GM23338 (cell line): ENCODE data around the gene PKD2L1. TPM values are rescaled to one million over a fixed set of nuclear protein-coding genes. Genes with fewer than 3 reads are reported as not detected.

ENCODE experiments used
- ATAC-seq: fragments of 200-7000 bp; cut with Tn5 transposase; 3 replicates; pipeline ENCODE4 v1.9.1; 2020
- DNase-seq: peaks from one replicate; pipeline ENCODE4 v3.0.0-alpha.2; 2015; ENCODE audit warnings: low spot score
- H2AFZ ChIP-seq: fragments of 200-600 bp; sonication (generic); 2 replicates; pipeline ENCODE4 v1.8.0; 2016; ENCODE audit warnings: antibody characterized with exemption, mild to moderate bottlenecking, moderate library complexity
- H3F3A ChIP-seq: fragments of 200-600 bp; sonication (generic); replicated peaks from 2 replicates; pipeline ENCODE4 v1.8.0; 2017; ENCODE audit warnings: antibody characterized with exemption, mixed run types, low read depth
- H3K27ac ChIP-seq: fragments of 200-600 bp; sonication (generic); 2 replicates; pipeline ENCODE4 v1.6.1; 2016; ENCODE audit warnings: low read depth
- H3K27me3 ChIP-seq: fragments of 200-600 bp; sonication (generic); 2 replicates; pipeline ENCODE4 v1.8.0; 2016; ENCODE audit warnings: mild to moderate bottlenecking, mixed run types, moderate library complexity; ENCODE audit not compliant: insufficient read depth
- H3K36me3 ChIP-seq: fragments of 200-600 bp; sonication (generic); 2 replicates; pipeline ENCODE4 v1.8.0; 2016; ENCODE audit warnings: mild to moderate bottlenecking; ENCODE audit not compliant: insufficient read depth
- H3K4me1 ChIP-seq: fragments of 200-600 bp; sonication (generic); 2 replicates; pipeline ENCODE4 v1.8.0; 2016; ENCODE audit warnings: mild to moderate bottlenecking, moderate library complexity; ENCODE audit not compliant: insufficient read depth
- H3K4me2 ChIP-seq: fragments of 200-600 bp; sonication (generic); 2 replicates; pipeline ENCODE4 v1.7.1; 2017; ENCODE audit warnings: mixed run types
- H3K4me3 ChIP-seq: fragments of 200-600 bp; sonication (generic); 2 replicates; pipeline ENCODE4 v1.6.1; 2016; ENCODE audit warnings: mixed run types
- H3K79me2 ChIP-seq: fragments of 200-600 bp; sonication (generic); replicated peaks from 2 replicates; pipeline ENCODE4 v1.8.0; 2017; ENCODE audit warnings: mild to moderate bottlenecking; ENCODE audit not compliant: insufficient read depth
- H3K9me2 ChIP-seq: fragments of 200-600 bp; sonication (generic); 2 replicates; pipeline ENCODE4 v1.8.0; 2017; ENCODE audit not compliant: insufficient read depth
- H4K20me1 ChIP-seq: fragments of 200-600 bp; sonication (generic); replicated peaks from 2 replicates; pipeline ENCODE4 v1.8.0; 2017; ENCODE audit warnings: mild to moderate bottlenecking; ENCODE audit not compliant: insufficient read depth
- H3K27ac Mint-ChIP-seq: 2 replicates; pipeline ENCODE4 v1.8.0; 2020; ENCODE audit warnings: inconsistent platforms, mild to moderate bottlenecking, moderate library complexity, mixed read lengths
- H3K27me3 Mint-ChIP-seq: 3 replicates; pipeline ENCODE4 v1.8.0; 2022; ENCODE audit warnings: low read depth, mild to moderate bottlenecking, moderate library complexity, mixed read lengths, inconsistent platforms; ENCODE audit not compliant: insufficient read depth, poor library complexity
- H3K36me3 Mint-ChIP-seq: 3 replicates; pipeline ENCODE4 v1.8.0; 2021; ENCODE audit warnings: low read depth, mild to moderate bottlenecking, inconsistent platforms, moderate library complexity, mixed read lengths
- H3K4me1 Mint-ChIP-seq: 3 replicates; pipeline ENCODE4 v1.8.0; 2020; ENCODE audit warnings: mild to moderate bottlenecking, inconsistent platforms, mixed read lengths
- H3K4me3 Mint-ChIP-seq: 3 replicates; pipeline ENCODE4 v1.8.0; 2021; ENCODE audit warnings: moderate library complexity, mild to moderate bottlenecking, inconsistent platforms, mixed read lengths
- H3K9me3 Mint-ChIP-seq: 3 replicates; pipeline ENCODE4 v1.8.0; 2020; ENCODE audit warnings: moderate library complexity, mild to moderate bottlenecking, inconsistent platforms, mixed read lengths
- CREB1 ChIP-seq: fragments of 250-450 bp; sonication (Bioruptor Pico); IDR thresholded peaks from 2 replicates; pipeline ENCODE4 v1.5.0; 2020; ENCODE audit warnings: low read depth, mild to moderate bottlenecking, moderate library complexity
- EZH2 ChIP-seq: fragments of 200-600 bp; sonication (generic); IDR thresholded peaks from one replicate; pipeline ENCODE4 v1.8.0; 2017; ENCODE audit warnings: antibody characterized with exemption, mild to moderate bottlenecking, low read depth; ENCODE audit not compliant: unreplicated experiment
- JUNB ChIP-seq: IDR thresholded peaks from one replicate; pipeline ENCODE4 v1.6.1; 2016; ENCODE audit warnings: antibody characterized with exemption; ENCODE audit not compliant: unreplicated experiment
- NANOG ChIP-seq: IDR thresholded peaks from 2 replicates; pipeline ENCODE4 v1.6.1; 2016; ENCODE audit warnings: antibody characterized with exemption, borderline replicate concordance
- STAT1 ChIP-seq: IDR thresholded peaks from one replicate; pipeline ENCODE4 v1.6.1; 2016; ENCODE audit warnings: antibody characterized with exemption; ENCODE audit not compliant: unreplicated experiment
- polyA plus RNA-seq: library from polyadenylated mRNA; unstranded; fragments of >200 nt; fragmentation: Nextera tagmentation; extraction: Ambion mirVana; gene quantifications from 2 replicates; pipeline ENCODE4 v1.2.1, GENCODE V29; 2016
- total RNA-seq: library from RNA; depleted of rRNA; stranded (reverse); fragments of >200 nt; shearing (Covaris generic); gene quantifications from 2 replicates; pipeline ENCODE4 v1.2.3, GENCODE V29; 2014
- TF ChIP-seq, protein P1 (sequence below): fragments of 250-450 bp; sonication (Bioruptor Pico); IDR thresholded peaks from 2 replicates; pipeline ENCODE4 v1.5.0; 2020; ENCODE audit warnings: mild to moderate bottlenecking, moderate library complexity
- TF ChIP-seq, protein P2 (sequence below): IDR thresholded peaks from one replicate; pipeline ENCODE4 v1.6.1; 2018; ENCODE audit warnings: antibody characterized with exemption; ENCODE audit not compliant: unreplicated experiment
- TF ChIP-seq, protein P3 (sequence below), 2 experiments: fragments of 200-600 bp in 1 of 2; sonication (generic) in 1 of 2; conservative IDR thresholded peaks; 2 replicates each; pipeline versions ENCODE4 v1.5.1 to v1.6.1; 2016 to 2017; ENCODE audit warnings: antibody characterized with exemption in 2 of 2, low read depth in 2 of 2, mild to moderate bottlenecking in 2 of 2, moderate library complexity in 1 of 2

The PKD2L1 gene
- total and polyA plus RNA-seq, 2 experiments from 2014 or later: not detected

DNA sequence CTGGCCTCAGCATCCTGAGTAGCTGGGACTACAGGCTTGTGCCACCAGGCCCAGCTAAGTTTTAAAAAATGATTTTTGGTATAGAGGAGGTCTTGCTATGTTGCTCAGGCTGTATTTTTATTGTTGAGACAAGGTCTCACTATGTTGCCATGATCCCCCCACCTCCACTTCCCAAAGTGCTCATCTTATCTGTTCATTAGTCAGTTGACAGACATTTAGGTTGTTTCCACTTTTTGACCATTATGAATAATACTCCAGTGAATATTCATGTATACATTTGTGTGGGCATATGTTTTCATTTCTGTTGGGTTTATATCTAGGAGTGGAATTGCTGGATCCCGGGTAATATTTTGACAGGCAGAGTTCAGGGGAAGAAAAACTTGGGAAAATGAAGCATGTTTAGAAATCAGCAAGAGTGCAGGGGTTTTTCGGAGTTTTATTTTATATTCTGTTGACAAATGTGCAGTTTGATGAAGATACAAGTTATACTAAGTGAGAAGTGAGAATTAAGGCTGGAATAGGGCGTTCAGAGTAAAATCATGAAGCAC lies 14.3 kb upstream of the PKD2L1 start:
- H3K4me1 Mint-ChIP-seq: peaks cover 50% of the 10 kb centered on the region

DNA sequence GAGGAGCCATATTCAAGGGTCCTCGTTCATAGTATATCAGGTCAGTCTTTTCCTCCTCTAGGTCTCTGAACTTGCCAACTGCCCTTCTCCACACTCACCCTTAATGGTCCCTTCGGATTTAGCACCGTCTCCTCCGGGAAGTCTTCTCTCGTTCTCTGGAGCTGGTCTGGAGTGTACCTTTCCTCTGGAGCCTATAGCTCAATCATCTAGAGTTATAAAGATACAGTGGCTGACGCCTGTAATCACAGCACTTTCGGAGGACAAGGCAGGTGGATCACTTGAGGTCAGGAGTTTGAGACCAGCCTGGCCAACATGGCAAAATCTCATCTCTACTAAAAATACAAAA lies 12.6 kb upstream of the PKD2L1 start:
- Mint-ChIP-seq H3K9me3 (no peaks in the 10 kb centered on the region), H3K4me1 (peaks cover 42% of the 10 kb centered on the region), H3K36me3 (peaks cover 1% of the 10 kb centered on the region; the same call in 2 of the 3 replicates), H3K27ac (no peak overlapping the region), H3K4me3 (no peak overlapping the region), H3K27me3 (peaks cover 26% of the 10 kb centered on the region)
- no peaks in the 10 kb centered on the region for H3K9me2 ChIP-seq
- H3F3A ChIP-seq: peaks cover 2% of the 10 kb centered on the region; the same call in 1 of the 2 replicates
- ATAC-seq (no peak), DNase-seq (no peak)
- peaks cover 15% of the 10 kb centered on the region for H3K4me1 ChIP-seq
- H3K4me3 ChIP-seq: no peak overlapping the region
- H4K20me1 ChIP-seq: no peaks in the 10 kb centered on the region
- peaks cover 21% of the 10 kb centered on the region for H3K79me2 ChIP-seq
- no peak overlapping the region for H3K27ac ChIP-seq
- H3K4me2 ChIP-seq: no peak overlapping the region
- H3K36me3 ChIP-seq: no peaks in the 10 kb centered on the region
- H3K27me3 ChIP-seq: no peaks in the 10 kb centered on the region
- H2AFZ ChIP-seq: peak overlapping the region; percentile 91; the same call in 1 of the 2 replicates
- TF ChIP-seq, protein P1, sequence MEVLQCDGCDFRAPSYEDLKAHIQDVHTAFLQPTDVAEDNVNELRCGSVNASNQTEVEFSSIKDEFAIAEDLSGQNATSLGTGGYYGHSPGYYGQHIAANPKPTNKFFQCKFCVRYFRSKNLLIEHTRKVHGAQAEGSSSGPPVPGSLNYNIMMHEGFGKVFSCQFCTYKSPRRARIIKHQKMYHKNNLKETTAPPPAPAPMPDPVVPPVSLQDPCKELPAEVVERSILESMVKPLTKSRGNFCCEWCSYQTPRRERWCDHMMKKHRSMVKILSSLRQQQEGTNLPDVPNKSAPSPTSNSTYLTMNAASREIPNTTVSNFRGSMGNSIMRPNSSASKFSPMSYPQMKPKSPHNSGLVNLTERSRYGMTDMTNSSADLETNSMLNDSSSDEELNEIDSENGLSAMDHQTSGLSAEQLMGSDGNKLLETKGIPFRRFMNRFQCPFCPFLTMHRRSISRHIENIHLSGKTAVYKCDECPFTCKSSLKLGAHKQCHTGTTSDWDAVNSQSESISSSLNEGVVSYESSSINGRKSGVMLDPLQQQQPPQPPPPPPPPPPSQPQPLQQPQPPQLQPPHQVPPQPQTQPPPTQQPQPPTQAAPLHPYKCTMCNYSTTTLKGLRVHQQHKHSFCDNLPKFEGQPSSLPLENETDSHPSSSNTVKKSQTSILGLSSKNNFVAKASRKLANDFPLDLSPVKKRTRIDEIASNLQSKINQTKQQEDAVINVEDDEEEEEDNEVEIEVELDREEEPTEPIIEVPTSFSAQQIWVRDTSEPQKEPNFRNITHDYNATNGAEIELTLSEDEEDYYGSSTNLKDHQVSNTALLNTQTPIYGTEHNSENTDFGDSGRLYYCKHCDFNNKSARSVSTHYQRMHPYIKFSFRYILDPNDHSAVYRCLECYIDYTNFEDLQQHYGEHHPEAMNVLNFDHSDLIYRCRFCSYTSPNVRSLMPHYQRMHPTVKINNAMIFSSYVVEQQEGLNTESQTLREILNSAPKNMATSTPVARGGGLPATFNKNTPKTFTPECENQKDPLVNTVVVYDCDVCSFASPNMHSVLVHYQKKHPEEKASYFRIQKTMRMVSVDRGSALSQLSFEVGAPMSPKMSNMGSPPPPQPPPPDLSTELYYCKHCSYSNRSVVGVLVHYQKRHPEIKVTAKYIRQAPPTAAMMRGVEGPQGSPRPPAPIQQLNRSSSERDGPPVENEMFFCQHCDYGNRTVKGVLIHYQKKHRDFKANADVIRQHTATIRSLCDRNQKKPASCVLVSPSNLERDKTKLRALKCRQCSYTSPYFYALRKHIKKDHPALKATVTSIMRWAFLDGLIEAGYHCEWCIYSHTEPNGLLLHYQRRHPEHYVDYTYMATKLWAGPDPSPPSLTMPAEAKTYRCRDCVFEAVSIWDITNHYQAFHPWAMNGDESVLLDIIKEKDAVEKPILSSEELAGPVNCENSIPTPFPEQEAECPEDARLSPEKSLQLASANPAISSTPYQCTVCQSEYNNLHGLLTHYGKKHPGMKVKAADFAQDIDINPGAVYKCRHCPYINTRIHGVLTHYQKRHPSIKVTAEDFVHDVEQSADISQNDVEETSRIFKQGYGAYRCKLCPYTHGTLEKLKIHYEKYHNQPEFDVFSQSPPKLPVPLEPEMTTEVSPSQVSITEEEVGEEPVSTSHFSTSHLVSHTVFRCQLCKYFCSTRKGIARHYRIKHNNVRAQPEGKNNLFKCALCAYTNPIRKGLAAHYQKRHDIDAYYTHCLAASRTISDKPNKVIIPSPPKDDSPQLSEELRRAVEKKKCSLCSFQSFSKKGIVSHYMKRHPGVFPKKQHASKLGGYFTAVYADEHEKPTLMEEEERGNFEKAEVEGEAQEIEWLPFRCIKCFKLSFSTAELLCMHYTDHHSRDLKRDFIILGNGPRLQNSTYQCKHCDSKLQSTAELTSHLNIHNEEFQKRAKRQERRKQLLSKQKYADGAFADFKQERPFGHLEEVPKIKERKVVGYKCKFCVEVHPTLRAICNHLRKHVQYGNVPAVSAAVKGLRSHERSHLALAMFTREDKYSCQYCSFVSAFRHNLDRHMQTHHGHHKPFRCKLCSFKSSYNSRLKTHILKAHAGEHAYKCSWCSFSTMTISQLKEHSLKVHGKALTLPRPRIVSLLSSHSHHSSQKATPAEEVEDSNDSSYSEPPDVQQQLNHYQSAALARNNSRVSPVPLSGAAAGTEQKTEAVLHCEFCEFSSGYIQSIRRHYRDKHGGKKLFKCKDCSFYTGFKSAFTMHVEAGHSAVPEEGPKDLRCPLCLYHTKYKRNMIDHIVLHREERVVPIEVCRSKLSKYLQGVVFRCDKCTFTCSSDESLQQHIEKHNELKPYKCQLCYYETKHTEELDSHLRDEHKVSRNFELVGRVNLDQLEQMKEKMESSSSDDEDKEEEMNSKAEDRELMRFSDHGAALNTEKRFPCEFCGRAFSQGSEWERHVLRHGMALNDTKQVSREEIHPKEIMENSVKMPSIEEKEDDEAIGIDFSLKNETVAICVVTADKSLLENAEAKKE (CRISPR knock-in tag): no peak
- TF ChIP-seq STAT1 (no peak), NANOG (no peak), JUNB (no peak), EZH2 (no peak)
- TF ChIP-seq, protein P2, sequence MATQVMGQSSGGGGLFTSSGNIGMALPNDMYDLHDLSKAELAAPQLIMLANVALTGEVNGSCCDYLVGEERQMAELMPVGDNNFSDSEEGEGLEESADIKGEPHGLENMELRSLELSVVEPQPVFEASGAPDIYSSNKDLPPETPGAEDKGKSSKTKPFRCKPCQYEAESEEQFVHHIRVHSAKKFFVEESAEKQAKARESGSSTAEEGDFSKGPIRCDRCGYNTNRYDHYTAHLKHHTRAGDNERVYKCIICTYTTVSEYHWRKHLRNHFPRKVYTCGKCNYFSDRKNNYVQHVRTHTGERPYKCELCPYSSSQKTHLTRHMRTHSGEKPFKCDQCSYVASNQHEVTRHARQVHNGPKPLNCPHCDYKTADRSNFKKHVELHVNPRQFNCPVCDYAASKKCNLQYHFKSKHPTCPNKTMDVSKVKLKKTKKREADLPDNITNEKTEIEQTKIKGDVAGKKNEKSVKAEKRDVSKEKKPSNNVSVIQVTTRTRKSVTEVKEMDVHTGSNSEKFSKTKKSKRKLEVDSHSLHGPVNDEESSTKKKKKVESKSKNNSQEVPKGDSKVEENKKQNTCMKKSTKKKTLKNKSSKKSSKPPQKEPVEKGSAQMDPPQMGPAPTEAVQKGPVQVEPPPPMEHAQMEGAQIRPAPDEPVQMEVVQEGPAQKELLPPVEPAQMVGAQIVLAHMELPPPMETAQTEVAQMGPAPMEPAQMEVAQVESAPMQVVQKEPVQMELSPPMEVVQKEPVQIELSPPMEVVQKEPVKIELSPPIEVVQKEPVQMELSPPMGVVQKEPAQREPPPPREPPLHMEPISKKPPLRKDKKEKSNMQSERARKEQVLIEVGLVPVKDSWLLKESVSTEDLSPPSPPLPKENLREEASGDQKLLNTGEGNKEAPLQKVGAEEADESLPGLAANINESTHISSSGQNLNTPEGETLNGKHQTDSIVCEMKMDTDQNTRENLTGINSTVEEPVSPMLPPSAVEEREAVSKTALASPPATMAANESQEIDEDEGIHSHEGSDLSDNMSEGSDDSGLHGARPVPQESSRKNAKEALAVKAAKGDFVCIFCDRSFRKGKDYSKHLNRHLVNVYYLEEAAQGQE: no peak

More for the DNA sequence above, 14.3 kb upstream of the PKD2L1 start:
- H3K4me3 Mint-ChIP-seq: no peak overlapping the region
- Histone ChIP-seq H4K20me1 (peaks cover 15% of the 10 kb centered on the region), H3F3A (peaks cover 11% of the 10 kb centered on the region; the same call in 1 of the 2 replicates), H2AFZ (no peak overlapping the region), H3K9me2 (no peaks in the 10 kb centered on the region), H3K27ac (no peak overlapping the region), H3K4me2 (no peak overlapping the region), H3K4me1 (peaks cover 27% of the 10 kb centered on the region), H3K4me3 (no peak overlapping the region), H3K27me3 (no peaks in the 10 kb centered on the region), H3K36me3 (peaks cover 13% of the 10 kb centered on the region), H3K79me2 (peaks cover 38% of the 10 kb centered on the region)
- ATAC-seq (no peak), DNase-seq (no peak)
- TF ChIP-seq, protein P3, sequence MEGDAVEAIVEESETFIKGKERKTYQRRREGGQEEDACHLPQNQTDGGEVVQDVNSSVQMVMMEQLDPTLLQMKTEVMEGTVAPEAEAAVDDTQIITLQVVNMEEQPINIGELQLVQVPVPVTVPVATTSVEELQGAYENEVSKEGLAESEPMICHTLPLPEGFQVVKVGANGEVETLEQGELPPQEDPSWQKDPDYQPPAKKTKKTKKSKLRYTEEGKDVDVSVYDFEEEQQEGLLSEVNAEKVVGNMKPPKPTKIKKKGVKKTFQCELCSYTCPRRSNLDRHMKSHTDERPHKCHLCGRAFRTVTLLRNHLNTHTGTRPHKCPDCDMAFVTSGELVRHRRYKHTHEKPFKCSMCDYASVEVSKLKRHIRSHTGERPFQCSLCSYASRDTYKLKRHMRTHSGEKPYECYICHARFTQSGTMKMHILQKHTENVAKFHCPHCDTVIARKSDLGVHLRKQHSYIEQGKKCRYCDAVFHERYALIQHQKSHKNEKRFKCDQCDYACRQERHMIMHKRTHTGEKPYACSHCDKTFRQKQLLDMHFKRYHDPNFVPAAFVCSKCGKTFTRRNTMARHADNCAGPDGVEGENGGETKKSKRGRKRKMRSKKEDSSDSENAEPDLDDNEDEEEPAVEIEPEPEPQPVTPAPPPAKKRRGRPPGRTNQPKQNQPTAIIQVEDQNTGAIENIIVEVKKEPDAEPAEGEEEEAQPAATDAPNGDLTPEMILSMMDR (conservative IDR thresholded peaks at IDR 0.05; ENCODE audit: low read depth in 2 of 2): no peak
- TF ChIP-seq CREB1 (CRISPR knock-in tag): no peak
- peaks cover 27% of the 10 kb centered on the region for H3K27me3 Mint-ChIP-seq
- no peaks in the 10 kb centered on the region for H3K9me3 Mint-ChIP-seq
- H3K36me3 Mint-ChIP-seq: peaks cover 19% of the 10 kb centered on the region
- H3K27ac Mint-ChIP-seq: no peak overlapping the region
